PC-9 (cell line): ENCODE results near the gene DISC1. TPM values are rescaled to one million over a fixed set of nuclear protein-coding genes. Genes with fewer than 3 reads are reported as not detected.

ENCODE experiments used
- BruUV-seq: library from RNA; stranded (reverse); fragments of 400-500 nt; replicated peaks from 2 replicates; lab custom pipeline; 2021; lab: Mats Ljungman, UMichigan
- CTCF ChIA-PET: fragments of 300-600 bp; sonication (Branson Sonifier 250); formaldehyde crosslinking; loops from one replicate; lab custom pipeline; 2022; ENCODE audit warnings: antibody characterized with exemption; lab: Charles Lee
- POLR2A ChIA-PET: fragments of 300-600 bp; sonication (Branson Sonifier 250); formaldehyde crosslinking; loops from one replicate; lab custom pipeline; 2022; ENCODE audit warnings: antibody characterized with exemption; ENCODE audit not compliant: unreplicated experiment; lab: Charles Lee
- DNase-seq, 2 experiments: peaks; one replicate each; pipeline versions ENCODE4 v3.0.0 to v3.0.0-alpha.2; 2015 to 2022; ENCODE audit warnings: mixed read lengths in 1 of 2
- H2AFZ ChIP-seq: fragments of 200-600 bp; sonication (generic); 2 replicates; pipeline ENCODE4 v1.8.1; 2017; ENCODE audit warnings: antibody characterized with exemption
- H3F3A ChIP-seq: fragments of 200-600 bp; sonication (generic); 2 replicates; pipeline ENCODE4 v1.8.1; 2017; ENCODE audit warnings: antibody characterized with exemption, mild to moderate bottlenecking, low read depth; ENCODE audit not compliant: insufficient read depth
- H3K27ac ChIP-seq: fragments of 200-600 bp; sonication (generic); 2 replicates; pipeline ENCODE4 v1.6.1; 2016; ENCODE audit warnings: mixed run types
- H3K27me3 ChIP-seq: fragments of 200-600 bp; sonication (generic); 2 replicates; pipeline ENCODE4 v1.6.1; 2016; ENCODE audit warnings: low read depth, mixed run types; ENCODE audit not compliant: insufficient read depth
- H3K36me3 ChIP-seq: fragments of 200-600 bp; sonication (generic); 2 replicates; pipeline ENCODE4 v1.6.1; 2016; ENCODE audit warnings: low read depth, mixed run types
- H3K4me1 ChIP-seq: fragments of 200-600 bp; sonication (generic); replicated peaks from 2 replicates; pipeline ENCODE4 v1.6.1; 2016; ENCODE audit warnings: mixed run types; ENCODE audit not compliant: insufficient read depth
- H3K4me2 ChIP-seq: fragments of 200-600 bp; sonication (generic); 2 replicates; pipeline ENCODE4 v1.6.1; 2017; ENCODE audit warnings: mixed run types
- H3K4me3 ChIP-seq: fragments of 200-600 bp; sonication (generic); 2 replicates; pipeline ENCODE4 v1.6.1; 2016; ENCODE audit warnings: mixed run types
- H3K79me2 ChIP-seq: fragments of 200-600 bp; sonication (generic); 2 replicates; pipeline ENCODE4 v1.6.1; 2017; ENCODE audit warnings: low read depth, mixed run types
- H3K9me2 ChIP-seq: fragments of 200-600 bp; sonication (generic); 2 replicates; pipeline ENCODE4 v1.8.1; 2017; ENCODE audit warnings: mild to moderate bottlenecking; ENCODE audit not compliant: insufficient read depth
- H3K9me3 ChIP-seq: fragments of 200-600 bp; sonication (generic); 2 replicates; pipeline ENCODE4 v1.8.1; 2016; ENCODE audit warnings: low read depth; ENCODE audit not compliant: insufficient read depth
- H4K20me1 ChIP-seq: fragments of 200-600 bp; sonication (generic); 2 replicates; pipeline ENCODE4 v1.8.1; 2017; ENCODE audit not compliant: insufficient read depth
- CTCF ChIP-seq: fragments of 200-600 bp; sonication (generic); conservative IDR thresholded peaks from 2 replicates; pipeline ENCODE4 v1.6.1; 2017; ENCODE audit warnings: mixed run types, antibody characterized with exemption, mild to moderate bottlenecking, moderate library complexity
- EZH2 ChIP-seq: fragments of 200-600 bp; sonication (generic); IDR thresholded peaks from 2 replicates; pipeline ENCODE4 v1.8.0; 2017; ENCODE audit warnings: antibody characterized with exemption, low read depth
- intact Hi-C: fragments of 100-400 bp; cut with micrococcal nuclease; formaldehyde crosslinking; loops from one replicate; pipeline ENCODE4 v1.10.0; 2022; ENCODE audit not compliant: unreplicated experiment
- total RNA-seq: library from RNA; stranded (reverse); gene quantifications from 2 replicates; pipeline ENCODE4 v1.2.3, GENCODE V29; 2021

Gene DISC1
- total RNA-seq, 1 experiment from 2014 or later, result 7.4 TPM

- no TSS peak for BruUV-seq
- H2AFZ ChIP-seq, result no peak overlapping the region
- H4K20me1 ChIP-seq, result no peaks in the 10 kb centered on the region
- no peak overlapping the region for H3K27ac ChIP-seq
- no peaks in the 10 kb centered on the region for H3K4me1 ChIP-seq
- H3K79me2 ChIP-seq, result no peaks in the 10 kb centered on the region
- H3K9me3 ChIP-seq, result no peaks in the 10 kb centered on the region
- no peak for DNase-seq
- H3K27me3 ChIP-seq, result no peaks in the 10 kb centered on the region
- H3K9me2 ChIP-seq, result no peaks in the 10 kb centered on the region
- H3K36me3 ChIP-seq, result no peaks in the 10 kb centered on the region
- no peak overlapping the region for H3K4me3 ChIP-seq
- no peaks in the 10 kb centered on the region for H3F3A ChIP-seq
- no peak for TF ChIP-seq EZH2
- TF ChIP-seq CTCF, result no peak
- no peak overlapping the region for H3K4me2 ChIP-seq
- CTCF ChIA-PET, result no interaction called here
- intact Hi-C loops, result no loop called here
- POLR2A ChIA-PET, result no interaction called here
Observed at GRCh38 chr1:231849981-231850380, 223.4 kb downstream of the DISC1 start.

GRCh38 chr1:231850786-231851185, 224.2 kb downstream of the DISC1 start:
- no peaks in the 10 kb centered on the region for H3K9me3 ChIP-seq
- intact Hi-C loops, result no loop called here
- no peaks in the 10 kb centered on the region for H3K4me1 ChIP-seq
- ChIA-PET POLR2A (no interaction called here), CTCF (no interaction called here)
- H3K4me3 ChIP-seq, result no peak overlapping the region
- no TSS peak for BruUV-seq
- TF ChIP-seq CTCF, result no peak
- TF ChIP-seq EZH2, result no peak
- H3K79me2 ChIP-seq, result no peaks in the 10 kb centered on the region
- H3F3A ChIP-seq, result no peaks in the 10 kb centered on the region
- H2AFZ ChIP-seq, result no peak overlapping the region
- H3K27me3 ChIP-seq, result no peaks in the 10 kb centered on the region
- H3K4me2 ChIP-seq, result no peak overlapping the region
- H3K9me2 ChIP-seq, result no peaks in the 10 kb centered on the region
- no peaks in the 10 kb centered on the region for H4K20me1 ChIP-seq
- no peak for DNase-seq
- no peaks in the 10 kb centered on the region for H3K36me3 ChIP-seq
- no peak overlapping the region for H3K27ac ChIP-seq

DNA sequence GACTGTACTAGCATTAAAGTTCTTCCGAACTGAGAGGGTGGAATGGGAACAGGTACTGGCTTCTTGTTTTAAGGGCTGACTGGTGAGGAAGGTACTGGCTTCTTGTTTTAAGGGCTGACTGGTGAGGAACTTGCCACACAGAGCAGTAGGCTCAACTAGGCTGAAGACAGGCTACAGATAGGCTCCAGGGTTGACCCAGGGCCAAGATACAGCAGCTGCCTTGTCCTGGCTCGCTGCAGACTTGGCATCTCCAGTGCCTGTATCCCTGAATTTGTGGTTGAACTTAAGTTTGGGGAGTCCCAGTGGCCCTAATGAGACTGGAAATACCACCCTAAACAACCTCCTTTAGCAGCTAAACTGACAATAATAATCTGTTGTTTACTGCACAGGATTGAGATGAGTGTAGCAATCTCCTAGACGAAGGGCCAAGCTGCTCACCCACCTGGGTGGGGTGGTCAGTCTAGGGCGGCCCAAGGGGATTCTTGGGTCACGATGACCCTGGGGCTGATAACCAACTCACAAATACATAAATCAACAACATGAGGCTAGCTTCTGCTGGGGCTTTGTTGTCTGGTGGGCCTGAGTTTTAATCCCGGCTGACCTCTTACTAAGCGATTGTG, 227.1 kb downstream of the DISC1 start:
- Histone ChIP-seq H3K27me3 (no peaks in the 10 kb centered on the region), H3K79me2 (no peaks in the 10 kb centered on the region), H3K4me2 (no peak overlapping the region), H3K9me2 (no peaks in the 10 kb centered on the region), H3K4me3 (no peak overlapping the region), H2AFZ (no peak overlapping the region), H3K27ac (no peak overlapping the region), H3K36me3 (no peaks in the 10 kb centered on the region), H3K4me1 (no peaks in the 10 kb centered on the region), H3F3A (no peaks in the 10 kb centered on the region), H4K20me1 (no peaks in the 10 kb centered on the region), H3K9me3 (no peaks in the 10 kb centered on the region)
- no peak for TF ChIP-seq CTCF
- no peak for TF ChIP-seq EZH2
- ChIA-PET POLR2A (no interaction called here), CTCF (no interaction called here)
- no TSS peak for BruUV-seq
- DNase-seq, result no peak
- intact Hi-C loops, result no loop called here
